H1 (cell line): ENCODE data around the gene RAB3A. TPM values are rescaled to one million over a fixed set of nuclear protein-coding genes. Genes with fewer than 3 reads are reported as not detected.

Source experiments
- CTCF ChIA-PET: fragments of 300-600 bp; sonication (Branson Sonifier 250); formaldehyde crosslinking; loops from one replicate; lab custom pipeline; 2021; ENCODE audit not compliant: partially characterized antibody; lab: Charles Lee
- POLR2A ChIA-PET: fragments of 300-600 bp; sonication (Branson Sonifier 250); formaldehyde crosslinking; loops from one replicate; lab custom pipeline; 2021; ENCODE audit warnings: inconsistent platforms; ENCODE audit not compliant: partially characterized antibody; lab: Charles Lee
- DNase-seq, 2 experiments: peaks; one replicate each; pipeline versions ENCODE4 v3.0.0 to v3.0.0-alpha.2; 2010 to 2022; ENCODE audit warnings: low spot score in 2 of 2, low read depth in 1 of 2, mixed read lengths in 1 of 2
- FAIRE-seq: peaks from 2 replicates; lab custom pipeline; 2011; peaks lifted over from hg19 to GRCh38; lab: Jason Lieb, UNC
- H2AFZ ChIP-seq: 2 replicates; pipeline ENCODE4 v1.8.1; 2012; ENCODE audit warnings: low read length, inconsistent platforms
- H2AK5ac ChIP-seq: 2 replicates; pipeline ENCODE4 v1.6.1; 2013; ENCODE audit warnings: low read depth, low read length
- H2BK120ac ChIP-seq: replicated peaks from 2 replicates; pipeline ENCODE3; 2013; ENCODE audit warnings: low read depth, low read length, inconsistent platforms
- H2BK12ac ChIP-seq: 2 replicates; pipeline ENCODE4 v1.6.1; 2013; ENCODE audit warnings: low read depth, low read length
- H2BK15ac ChIP-seq: 2 replicates; pipeline ENCODE4 v1.6.1; 2013; ENCODE audit warnings: low read length
- H2BK20ac ChIP-seq: 2 replicates; pipeline ENCODE4 v1.6.1; 2013; ENCODE audit warnings: low read length
- H2BK5ac ChIP-seq: 2 replicates; pipeline ENCODE4 v1.6.1; 2013; ENCODE audit warnings: low read depth, low read length
- H3K14ac ChIP-seq: 2 replicates; pipeline ENCODE4 v1.6.1; 2013; ENCODE audit warnings: inconsistent platforms; ENCODE audit not compliant: insufficient read length
- H3K18ac ChIP-seq: 2 replicates; pipeline ENCODE4 v1.6.1; 2013; ENCODE audit warnings: low read length; ENCODE audit errors: extremely low read depth
- H3K23ac ChIP-seq: 2 replicates; pipeline ENCODE4 v1.6.1; 2013; ENCODE audit warnings: inconsistent platforms; ENCODE audit not compliant: insufficient read length
- H3K23me2 ChIP-seq: 2 replicates; pipeline ENCODE4 v1.6.1; 2013; ENCODE audit warnings: low read depth, low read length
- H3K27ac ChIP-seq: 2 replicates; pipeline ENCODE4 v1.6.1; 2011; ENCODE audit warnings: low read depth, low read length, inconsistent platforms
- H3K27me3 ChIP-seq, 4 experiments: replicated peaks in 1 of 4; 1 replicate in 1 of 4; 2 replicates in 3 of 4; pipeline versions ENCODE4 v1.6.1 to v1.8.1; 2011 to 2013; ENCODE audit warnings: low read length in 3 of 4, mild to moderate bottlenecking in 3 of 4, inconsistent platforms in 2 of 4, mixed read lengths in 2 of 4, moderate library complexity in 1 of 4; ENCODE audit not compliant: control insufficient read depth in 3 of 4, insufficient read depth in 3 of 4; ENCODE audit errors: extremely low read depth in 1 of 4
- H3K36me3 ChIP-seq, 4 experiments: 2 replicates each; pipeline versions ENCODE4 v1.6.1 to v1.8.1; 2011 to 2013; ENCODE audit warnings: mild to moderate bottlenecking in 4 of 4, low read length in 3 of 4, moderate library complexity in 2 of 4, control low read depth in 1 of 4, inconsistent platforms in 1 of 4; ENCODE audit not compliant: insufficient read depth in 4 of 4, control insufficient read depth in 2 of 4
- H3K4ac ChIP-seq: replicated peaks from 2 replicates; pipeline ENCODE3; 2013; ENCODE audit warnings: low read length, low read depth, mixed read lengths, inconsistent platforms; ENCODE audit not compliant: insufficient read length
- H3K4me1 ChIP-seq, 4 experiments: replicated peaks in 1 of 4; 1 replicate in 1 of 4; 2 replicates in 3 of 4; pipeline versions ENCODE4 v1.6.1 to v1.8.1; 2011 to 2013; ENCODE audit warnings: low read length in 3 of 4, inconsistent platforms in 2 of 4, mixed read lengths in 1 of 4; ENCODE audit not compliant: insufficient read depth in 4 of 4, control insufficient read depth in 3 of 4
- H3K4me2 ChIP-seq, 2 experiments: 2 replicates each; pipeline versions ENCODE4 v1.6.1 to v1.8.1; 2011 to 2013; ENCODE audit warnings: low read depth in 2 of 2, low read length in 2 of 2, control low read depth in 1 of 2, inconsistent platforms in 1 of 2, mild to moderate bottlenecking in 1 of 2; ENCODE audit not compliant: insufficient read depth in 1 of 2
- H3K4me3 ChIP-seq, 4 experiments: fragments of 200-600, 300-600 bp in 1 of 4; sonication (generic), shearing (Covaris generic), sonication (Bioruptor Twin) in 1 of 4; 2 replicates each; pipeline versions ENCODE4 v1.5.1 to v1.8.1; 2011 to 2016; ENCODE audit warnings: low read length in 4 of 4, low read depth in 3 of 4, control low read depth in 2 of 4, inconsistent platforms in 2 of 4, mild to moderate bottlenecking in 2 of 4, mixed read lengths in 1 of 4, moderate library complexity in 1 of 4; ENCODE audit not compliant: insufficient read depth in 2 of 4; ENCODE audit errors: extremely low read depth in 1 of 4
- H3K56ac ChIP-seq: replicated peaks from 2 replicates; pipeline ENCODE3; 2013; ENCODE audit warnings: low read depth, mild to moderate bottlenecking, mixed read lengths, low read length, inconsistent platforms; ENCODE audit not compliant: insufficient read length
- H3K79me1 ChIP-seq: 2 replicates; pipeline ENCODE4 v1.6.1; 2013; ENCODE audit warnings: low read depth, low read length, control low read depth
- H3K79me2 ChIP-seq, 2 experiments: 2 replicates each; pipeline versions ENCODE4 v1.6.1 to v1.8.1; 2012 to 2013; ENCODE audit warnings: low read length in 2 of 2, mild to moderate bottlenecking in 2 of 2, inconsistent platforms in 1 of 2; ENCODE audit not compliant: insufficient read depth in 2 of 2, control insufficient read depth in 1 of 2
- H3K9ac ChIP-seq, 4 experiments: replicated peaks in 1 of 4; 1 replicate in 1 of 4; 2 replicates in 3 of 4; pipeline versions ENCODE4 v1.6.1 to v1.8.1; 2011 to 2013; ENCODE audit warnings: low read depth in 3 of 4, low read length in 3 of 4, control low read depth in 2 of 4, mild to moderate bottlenecking in 2 of 4, moderate library complexity in 2 of 4, inconsistent platforms in 1 of 4; ENCODE audit errors: extremely low read depth in 1 of 4
- H3K9me3 ChIP-seq, 2 experiments: 2 replicates each; pipeline versions ENCODE4 v1.6.1 to v1.8.1; 2012 to 2013; ENCODE audit warnings: mild to moderate bottlenecking in 2 of 2, moderate library complexity in 2 of 2, control low read depth in 1 of 2, inconsistent platforms in 1 of 2, low read depth in 1 of 2, low read length in 1 of 2, mixed read lengths in 1 of 2; ENCODE audit not compliant: insufficient read depth in 2 of 2
- H4K20me1 ChIP-seq, 2 experiments: replicated peaks in 1 of 2; 2 replicates each; pipeline versions ENCODE3 to v1.8.1; 2011 to 2013; ENCODE audit warnings: inconsistent platforms in 2 of 2, low read length in 2 of 2, mild to moderate bottlenecking in 1 of 2; ENCODE audit not compliant: insufficient read depth in 2 of 2, control insufficient read depth in 1 of 2
- H4K5ac ChIP-seq: 2 replicates; pipeline ENCODE4 v1.6.1; 2013; ENCODE audit warnings: low read length, low read depth, mixed read lengths, inconsistent platforms; ENCODE audit not compliant: insufficient read length
- H4K8ac ChIP-seq: 2 replicates; pipeline ENCODE4 v1.8.0; 2013; ENCODE audit warnings: mild to moderate bottlenecking, moderate library complexity, low read length, inconsistent platforms; ENCODE audit not compliant: insufficient read depth; ENCODE audit errors: extremely low read depth
- H4K91ac ChIP-seq: replicated peaks from 2 replicates; pipeline ENCODE3; 2013; ENCODE audit warnings: low read length, mixed read lengths, inconsistent platforms; ENCODE audit not compliant: insufficient read length
- BCL11A ChIP-seq, 2 experiments: IDR thresholded peaks; one replicate each; pipeline ENCODE4 v1.6.1; 2011; ENCODE audit warnings: low read depth in 2 of 2, low read length in 2 of 2, mild to moderate bottlenecking in 2 of 2
- POLR2AphosphoS5 ChIP-seq: IDR thresholded peaks from 2 replicates; pipeline ENCODE4 v1.6.1; 2011; ENCODE audit warnings: low read depth, low read length
- SP4 ChIP-seq: IDR thresholded peaks from 2 replicates; pipeline ENCODE4 v1.6.1; 2012; ENCODE audit warnings: low read length, inconsistent platforms
- WGBS, 2 experiments: shearing (Covaris generic) in 1 of 2; methylation state at CpG; one replicate each; pipeline versions ENCODE4 v1.1.6 to v1.1.7; 2013 to 2015; ENCODE audit warnings: low lambda C conversion rate in 2 of 2, mixed read lengths in 2 of 2, inconsistent platforms in 1 of 2, low coverage in 1 of 2, missing lambda C conversion rate in 1 of 2; ENCODE audit not compliant: insufficient replicate concordance in 2 of 2, insufficient coverage in 1 of 2, insufficient read length in 1 of 2; ENCODE audit errors: extremely low coverage in 1 of 2, missing lambda C conversion rate in 1 of 2; 5-methylcytosine and 5-hydroxymethylcytosine counted together
- polyA plus RNA-seq, 7 experiments: library from polyadenylated mRNA; depleted of rRNA in 3 of 7; stranded (reverse) in 5 of 7; unstranded in 2 of 7; fragments of >200 nt in 5 of 7; fragments of 200-250 nt in 2 of 7; gene quantifications; 1 replicate in 5 of 7; 2 replicates in 1 of 7; 4 replicates in 1 of 7; pipeline versions ENCODE4 v1.2.1 to v1.2.3, GENCODE V29; 2011 to 2013; ENCODE audit warnings: missing spikeins in 2 of 7, mixed read lengths in 2 of 7
- total RNA-seq: library from RNA; stranded (reverse); fragmentation: NEBNext Ultra II Directional; extraction: Animal tissue kit (Norgen Biotek cat#: 25700); gene quantifications from 2 replicates; pipeline ENCODE4 v1.2.1, GENCODE V29; 2021

RAB3A gene
- total and polyA plus RNA-seq, 2 of the 8 experiments (the other 6 are each of a cell fraction or from before 2014, with no cell fraction given): 13.6 to 14.2 TPM

DNA sequence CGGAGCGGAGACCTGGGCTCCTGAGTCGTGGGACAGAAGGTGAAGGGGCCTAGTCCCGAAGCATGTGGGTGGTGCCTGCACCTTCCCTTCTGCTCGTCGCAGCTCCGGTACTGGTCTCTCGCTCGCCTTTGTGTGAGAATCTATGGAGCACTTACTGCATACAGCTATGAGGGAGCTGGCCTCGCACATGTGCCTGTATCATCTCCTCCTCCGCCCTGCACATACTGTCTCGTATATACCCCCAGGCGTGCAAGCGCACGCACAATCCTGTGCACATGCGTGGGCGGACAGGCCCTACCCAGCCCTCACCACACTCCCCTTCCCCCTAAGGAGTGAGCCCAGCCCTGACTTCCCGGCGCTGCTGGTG lies 42.2 kb downstream of the RAB3A start:
- Histone ChIP-seq H3K18ac (no peak overlapping the region), H3K9ac (peak overlapping the region in 1 of 4 experiments; percentile 20; a peak in 2 of 7 replicates), H4K20me1 (peaks cover 2 to 14% of the 10 kb centered on the region in 2 experiments), H3K36me3 (peaks cover 3 to 25% (median 16%) of the 10 kb centered on the region in 4 experiments; a peak in 6 of 8 replicates), H4K91ac (no peak overlapping the region), H3K4me2 (peak overlapping the region; percentile 7 to 66), H3K14ac (no peak overlapping the region), H2BK5ac (peak overlapping the region; percentile 77; the same call in 1 of the 2 replicates), H2BK12ac (peak overlapping the region; percentile 75; the same call in 1 of the 2 replicates), H2BK15ac (peak overlapping the region; percentile 0; the same call in 1 of the 2 replicates), H3K4me1 (peaks cover 0 to 10% (median 7%) of the 10 kb centered on the region in 4 experiments; a peak in 6 of 7 replicates), H2AFZ (no peak overlapping the region; the same call in 1 of the 2 replicates), H2BK20ac (no peak overlapping the region), H3K9me3 (no peaks in the 10 kb centered on the region), H3K27ac (no peak overlapping the region), H3K56ac (no peak overlapping the region), H3K79me1 (no peaks in the 10 kb centered on the region), H2AK5ac (no peak overlapping the region), H3K27me3 (no peaks in the 10 kb centered on the region), H3K4ac (peak overlapping the region; percentile 6), H3K23me2 (peaks cover 3% of the 10 kb centered on the region), H4K8ac (peak overlapping the region; percentile 30; the same call in 1 of the 2 replicates), H3K79me2 (no peaks in the 10 kb centered on the region), H3K4me3 (peak overlapping the region in 1 of 4 experiments; percentile 27; a peak in 2 of 8 replicates), H3K23ac (no peak overlapping the region), H2BK120ac (no peak overlapping the region), H4K5ac (no peak overlapping the region)
- CTCF ChIA-PET: interaction anchor here (0.5 to 2.4 kb wide), 15 partner anchors 9 to 363 kb away, joined by 3 to 24 read pairs (median 4); no protein-coding TSS in a partner anchor
- DNase-seq (no peak), FAIRE-seq (no peak)
- POLR2A ChIA-PET: interaction anchor here (0.6 to 2.0 kb wide), 5 partner anchors 9 to 296 kb away, joined by 3 to 8 read pairs (median 4); no protein-coding TSS in a partner anchor
- TF ChIP-seq BCL11A (IDR thresholded peaks at IDR 0.05; ENCODE audit: low read depth in 2 of 2, low read length in 2 of 2): no peak
- 0 out of 2 replicates have a peak, but pooled peaks have one; percentile 22 for TF ChIP-seq POLR2AphosphoS5
- TF ChIP-seq SP4: no peak
- 87% methylated on average over 11 of the region's 19 CpGs; no CpG with 5 or more reads in 1 of the 2 experiments for WGBS, 2 experiments
